HL-60/S4 (cell line): ENCODE measurements around the gene RTP2.

ENCODE experiments used
- in situ Hi-C: fragments of 300-500 bp; cut with MboI; formaldehyde crosslinking; loops from 2 replicates; pipeline ENCODE4 v1.14.3; 2022; ENCODE audit warnings: low sequenced_read_pairs

Gene RTP2, protein sequence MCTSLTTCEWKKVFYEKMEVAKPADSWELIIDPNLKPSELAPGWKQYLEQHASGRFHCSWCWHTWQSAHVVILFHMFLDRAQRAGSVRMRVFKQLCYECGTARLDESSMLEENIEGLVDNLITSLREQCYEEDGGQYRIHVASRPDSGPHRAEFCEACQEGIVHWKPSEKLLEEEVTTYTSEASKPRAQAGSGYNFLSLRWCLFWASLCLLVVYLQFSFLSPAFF

DNA sequence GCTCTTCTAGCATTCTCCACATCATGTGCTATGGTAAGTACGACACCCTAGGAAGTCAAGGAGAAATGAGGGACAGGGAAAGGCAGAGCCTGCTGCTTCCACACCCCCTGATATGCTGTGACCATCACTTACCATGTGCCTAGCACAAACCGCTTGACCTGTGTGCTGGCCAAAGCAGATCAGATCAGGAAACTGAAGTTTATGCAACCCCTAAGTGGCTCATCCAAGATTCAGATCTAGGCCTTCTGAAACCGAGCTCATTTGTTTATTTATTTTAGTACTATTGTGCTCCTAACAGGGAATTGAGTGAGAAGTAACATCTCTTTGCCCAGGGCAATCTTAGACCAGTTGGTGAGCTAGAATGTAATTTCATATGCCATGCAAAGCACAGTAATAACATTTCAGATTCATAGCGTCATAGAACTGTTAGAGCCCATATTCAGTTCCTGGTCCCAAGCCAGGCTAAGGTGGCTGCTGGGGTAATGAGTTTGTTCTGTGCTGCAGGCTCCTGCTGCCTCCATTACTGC lies at the start of gene RTP2:
Gene RTP2 (minus strand): TSS at position 51 of the 527 bp plus-strand sequence. CDS start 429 bp downstream, outside the sequence.
- in situ Hi-C loops = no loop called here

DNA sequence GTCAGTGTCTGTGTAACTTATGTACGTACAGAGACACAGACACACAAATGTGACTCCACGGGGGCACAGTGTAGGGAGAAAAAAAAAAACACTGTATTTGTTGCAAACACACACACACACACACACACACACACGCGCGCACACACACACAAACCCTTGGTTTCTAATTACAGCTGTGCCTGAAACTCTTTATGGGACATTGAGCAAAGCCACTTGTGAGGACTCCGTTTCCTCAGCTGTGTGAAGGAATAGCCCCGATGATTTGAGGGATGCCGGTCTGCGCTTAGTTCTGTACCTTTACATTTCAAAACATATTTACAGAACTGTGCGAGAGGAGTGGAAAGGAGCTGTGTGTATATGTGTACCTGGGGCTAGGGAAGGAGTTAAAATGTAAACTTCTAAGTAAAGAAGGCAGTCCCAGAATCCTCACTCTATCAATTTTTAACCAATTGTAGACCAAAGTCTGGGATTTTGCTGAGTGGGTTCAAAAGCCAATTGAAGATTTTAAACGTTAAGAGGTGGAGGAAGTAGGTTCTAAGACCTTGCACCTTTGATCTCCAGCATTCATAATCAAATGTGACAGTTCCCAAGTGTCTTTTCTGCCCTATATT lies 48.3 kb upstream of the RTP2 start:
- in situ Hi-C loops = no loop called here

DNA sequence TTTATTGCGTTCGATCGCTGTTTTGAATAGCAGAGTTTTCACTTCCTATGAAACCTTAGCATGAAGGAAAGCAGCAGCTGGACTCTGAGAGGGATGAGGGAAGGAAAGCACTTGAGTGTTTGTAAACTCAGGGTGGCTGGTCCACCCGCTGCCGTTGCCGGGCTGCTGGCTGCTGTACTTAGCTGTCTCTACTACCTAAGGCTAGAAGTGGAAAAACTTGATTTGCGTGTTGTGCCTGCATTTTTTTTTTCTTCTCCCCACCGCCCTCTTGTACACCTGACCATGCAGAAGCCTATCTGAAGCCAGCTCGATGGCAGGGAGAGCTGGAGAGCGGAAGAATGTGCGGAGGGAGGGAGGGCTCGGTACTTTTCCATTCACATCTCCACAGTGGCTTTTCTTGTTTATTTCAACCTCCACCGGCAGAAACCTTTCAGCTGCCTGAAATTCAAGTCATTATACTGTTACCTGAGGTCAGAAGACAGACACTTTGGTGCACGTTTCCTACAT lies 47.7 kb upstream of the RTP2 start:
- in situ Hi-C loops = no loop called here

DNA sequence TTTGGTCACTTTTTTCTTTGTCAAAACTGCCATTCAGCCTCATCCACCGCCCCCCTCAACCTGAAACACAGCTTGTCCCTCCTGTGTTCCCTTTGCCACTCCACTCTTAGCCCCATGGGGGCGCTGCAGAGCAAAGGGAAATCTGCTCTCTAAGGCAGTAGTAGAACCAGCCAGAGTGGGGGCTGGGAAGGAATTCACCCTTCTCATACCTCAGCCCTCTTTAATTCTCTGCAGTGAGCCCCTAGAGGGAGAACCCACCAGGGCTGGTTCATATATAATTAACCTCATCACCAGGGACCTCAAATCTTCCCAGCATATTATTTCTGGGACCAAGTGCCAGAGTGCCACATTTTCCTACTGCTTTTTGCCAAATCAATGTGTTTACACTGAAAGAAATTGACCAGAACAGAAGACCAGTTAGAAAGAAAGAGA lies 45.7 kb upstream of the RTP2 start:
- in situ Hi-C loops = loop anchor here (25.0 kb wide), 1 partner anchor 989 kb away; no protein-coding TSS in a partner anchor

DNA sequence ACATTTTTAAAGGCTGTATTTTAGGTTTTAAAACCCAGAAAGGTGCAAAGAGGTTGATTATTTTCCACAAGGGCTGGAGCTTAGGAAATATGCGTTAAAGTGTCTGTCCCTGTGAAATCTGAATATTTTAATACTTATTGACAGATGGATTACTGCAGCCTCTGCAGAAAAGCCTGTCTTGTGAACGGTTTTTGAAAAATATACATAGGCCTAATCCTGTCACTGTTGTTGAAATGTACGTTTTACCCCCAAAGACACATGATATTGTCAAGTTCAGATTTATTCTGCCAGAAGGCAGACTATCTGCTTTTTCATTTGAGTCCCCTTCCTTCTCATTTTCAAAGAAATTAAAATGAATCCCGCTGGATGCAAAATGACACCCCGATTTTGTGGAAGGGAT lies 45.1 kb upstream of the RTP2 start:
- in situ Hi-C loops = loop anchor here (25.0 kb wide), 1 partner anchor 990 kb away; no protein-coding TSS in a partner anchor

DNA sequence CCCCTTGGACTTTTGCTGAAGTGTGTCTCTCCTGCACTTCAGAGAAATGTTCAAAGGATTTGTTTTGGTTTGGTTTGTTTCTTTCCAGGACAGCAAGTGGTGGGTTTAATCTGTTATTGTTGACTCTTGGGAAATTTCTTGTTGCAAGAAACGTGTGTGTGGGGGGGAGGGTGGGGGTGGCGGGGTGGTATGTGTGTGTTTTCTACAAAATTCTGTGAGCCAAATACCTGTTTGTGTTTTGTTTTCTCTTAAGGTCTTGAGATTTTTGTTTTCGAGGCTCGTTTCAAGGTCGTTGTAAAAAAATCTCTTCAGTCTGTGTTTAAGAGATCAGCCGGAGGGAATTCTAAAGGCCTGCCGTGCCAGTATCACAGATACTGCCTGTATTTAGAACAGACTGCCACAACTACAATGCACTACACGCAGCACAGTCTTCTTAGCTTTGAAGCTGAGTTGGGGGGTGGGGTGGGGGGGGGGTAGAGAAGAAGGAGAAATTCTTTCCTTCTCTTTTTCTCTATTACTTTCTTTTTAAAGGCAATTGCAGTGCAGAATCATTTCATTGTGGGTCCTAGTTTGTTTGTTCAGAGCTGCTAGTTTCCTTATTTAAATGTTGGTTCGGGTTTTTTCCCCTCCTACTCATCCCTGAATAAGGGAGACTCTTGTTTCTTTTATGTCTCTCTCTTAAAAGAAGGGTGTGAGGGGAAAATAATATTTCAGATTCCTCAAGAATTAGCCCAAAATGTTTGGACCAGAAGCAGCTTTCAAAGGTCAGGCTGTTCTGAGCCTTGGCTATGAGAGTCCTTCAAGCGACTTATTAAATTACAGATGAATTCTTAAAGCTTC lies 44.3 kb upstream of the RTP2 start:
- in situ Hi-C loops = loop anchor here (25.0 kb wide), 1 partner anchor 991 kb away; no protein-coding TSS in a partner anchor

DNA sequence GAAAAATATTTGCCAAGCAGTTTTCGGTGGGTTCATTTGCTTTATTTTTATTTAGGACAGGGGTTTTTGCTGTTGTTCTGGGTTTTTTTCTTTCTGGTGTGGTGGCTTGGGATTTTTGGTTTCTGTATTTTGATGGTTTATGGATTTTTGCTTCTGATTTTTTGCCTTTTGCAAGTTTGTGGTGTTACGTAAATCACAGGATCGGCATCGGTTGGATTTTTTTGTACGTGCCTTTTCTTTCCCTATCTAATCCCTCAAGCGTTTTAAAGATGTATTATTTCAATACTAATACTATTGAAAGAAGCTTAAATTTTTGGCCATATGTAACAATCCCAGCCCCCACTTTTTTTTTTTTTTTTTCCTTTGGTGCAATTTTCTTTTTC lies 43.7 kb upstream of the RTP2 start:
- in situ Hi-C loops = loop anchor here (25.0 kb wide), 1 partner anchor 991 kb away; no protein-coding TSS in a partner anchor

DNA sequence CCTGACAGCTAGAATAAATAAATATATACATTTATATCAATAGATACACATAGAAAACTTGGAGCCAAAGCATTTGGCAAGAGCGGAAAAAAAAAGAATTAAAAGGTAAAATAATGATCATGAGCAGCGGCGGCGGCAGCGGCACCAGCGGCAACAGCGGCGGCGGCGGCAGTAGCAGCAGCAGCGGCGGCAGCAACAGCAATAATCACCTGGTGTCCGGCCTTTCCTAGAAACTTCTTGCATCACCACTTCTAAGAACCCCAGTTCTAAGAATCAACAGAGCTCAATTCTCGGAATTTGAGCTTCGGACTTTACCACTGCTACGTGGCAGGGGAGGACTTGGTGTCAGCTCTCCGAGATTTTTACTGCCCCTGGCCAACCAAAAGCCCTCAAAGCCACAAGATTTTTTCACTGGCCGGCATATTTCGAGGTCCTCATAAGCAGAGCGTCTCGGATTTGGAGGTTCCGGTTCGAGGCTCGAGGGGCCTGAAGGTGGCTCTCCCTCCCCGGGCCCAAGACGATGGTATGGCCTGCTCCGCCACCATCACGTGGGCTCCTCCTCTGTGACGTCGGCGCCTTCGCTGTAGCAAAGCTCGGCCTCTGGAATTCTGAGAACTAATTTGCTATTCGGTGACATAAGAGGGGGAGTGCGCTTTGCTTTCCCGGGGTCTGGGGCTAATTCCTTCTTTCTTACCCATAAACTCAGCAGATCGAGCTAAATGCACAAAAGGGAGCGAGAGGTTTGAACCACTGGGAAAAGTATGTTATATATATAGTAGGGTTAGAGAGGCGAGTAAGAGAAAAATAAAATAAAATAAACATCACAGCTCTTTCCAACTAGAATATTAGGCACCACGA lies 43.1 kb upstream of the RTP2 start, which contains the start of gene BCL6:
Gene BCL6 (minus strand): TSS at position 268 of the 858 bp plus-strand sequence. CDS start 11,775 bp downstream, outside the sequence.
- in situ Hi-C loops = loop anchor here (25.0 kb wide), 1 partner anchor 992 kb away; no protein-coding TSS in a partner anchor

DNA sequence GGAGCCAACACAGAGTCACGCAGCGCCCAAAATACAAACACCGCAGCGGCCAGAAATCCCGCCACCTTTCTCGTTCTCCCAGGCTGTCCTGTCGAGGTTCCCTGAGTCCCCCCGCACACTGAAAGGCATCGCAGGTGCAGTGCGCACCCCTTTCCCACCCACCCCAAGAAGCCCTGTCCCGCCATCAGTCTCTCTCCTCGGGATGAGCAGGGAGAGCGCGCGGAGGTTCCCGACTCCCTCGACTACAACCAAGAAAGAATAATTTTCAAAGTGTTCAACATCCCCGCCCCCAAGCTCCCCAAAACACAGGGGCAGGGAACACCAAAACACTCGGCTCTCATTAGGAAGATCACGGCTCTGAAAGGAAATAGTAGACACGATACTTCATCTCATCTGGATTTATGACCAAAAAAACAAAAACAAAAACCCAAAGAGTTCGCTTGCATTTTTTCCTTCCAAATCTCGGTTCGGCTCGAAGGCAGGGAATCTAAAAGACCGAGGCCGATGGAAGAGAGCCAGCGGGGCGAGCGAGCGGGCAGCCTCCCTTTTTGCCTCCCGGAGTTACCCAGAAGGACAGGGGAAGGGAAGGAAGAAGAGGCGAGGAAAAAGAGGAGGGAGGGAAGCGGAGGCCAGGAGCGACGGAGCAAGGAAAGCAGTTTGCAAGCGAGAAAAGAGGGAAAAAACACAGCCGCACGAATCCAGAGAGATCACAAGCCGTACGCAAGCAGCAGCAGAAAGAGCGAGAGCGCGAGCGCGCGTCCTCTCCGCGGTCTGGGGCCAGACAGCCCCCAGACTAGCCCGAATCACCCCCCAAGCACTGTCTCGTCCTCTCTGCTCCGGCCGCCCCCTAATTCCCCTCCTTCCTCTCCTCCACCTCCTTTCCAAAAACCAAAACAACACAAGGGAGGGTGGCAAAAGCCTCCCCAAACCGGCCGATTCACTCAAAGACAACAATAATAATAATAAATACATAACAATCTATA lies 42.1 kb upstream of the RTP2 start:
- in situ Hi-C loops = loop anchor here (5.0 to 25.0 kb wide), 2 partner anchors 993 to 1213 kb away; no protein-coding TSS in a partner anchor

DNA sequence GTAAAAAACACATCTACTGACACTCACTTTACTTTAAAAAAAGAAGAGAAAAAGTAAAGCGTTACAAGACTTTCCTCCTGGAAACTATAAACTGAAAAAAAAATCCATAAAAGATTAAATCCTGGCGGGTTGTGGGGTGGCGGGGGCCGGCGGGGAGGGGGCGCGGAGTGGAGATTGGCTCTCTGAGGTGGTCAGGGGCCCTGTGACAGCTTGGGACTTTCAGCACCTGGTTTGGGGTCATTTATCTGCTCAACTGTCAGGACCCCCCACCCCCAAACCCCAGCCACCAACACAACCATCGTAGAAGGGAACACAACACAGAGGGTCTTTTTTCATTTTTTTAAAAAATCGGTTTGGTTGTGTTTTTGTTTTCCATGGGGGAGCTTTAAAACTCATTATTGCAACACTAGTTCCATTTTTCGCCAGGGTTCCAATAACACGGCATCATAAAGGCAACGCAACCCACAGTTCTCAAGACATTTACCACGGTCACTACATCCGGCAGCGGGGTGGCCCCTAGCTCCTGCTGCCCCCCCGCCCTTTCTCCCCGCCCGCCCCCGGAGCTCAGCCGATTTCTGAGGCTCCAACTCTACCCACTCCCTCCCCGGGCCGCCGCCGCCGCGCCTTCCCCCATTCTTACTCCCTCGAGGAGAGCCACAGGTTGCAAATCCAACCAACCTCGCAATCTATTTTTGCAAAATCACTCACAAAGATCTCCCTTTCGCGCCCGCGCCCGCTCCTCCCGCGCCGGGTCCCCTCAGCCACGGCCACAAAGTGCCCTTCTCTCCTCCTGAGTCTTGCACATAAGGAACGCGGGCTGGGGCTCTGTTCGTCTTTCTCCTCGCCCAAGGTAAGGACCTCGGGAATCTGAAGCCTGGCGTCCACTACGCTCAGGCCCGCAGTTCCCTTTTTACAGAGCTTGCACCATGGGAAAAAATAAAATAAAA lies 41.1 kb upstream of the RTP2 start:
- in situ Hi-C loops = loop anchor here (5.0 to 25.0 kb wide), 2 partner anchors 994 to 1214 kb away; no protein-coding TSS in a partner anchor

DNA sequence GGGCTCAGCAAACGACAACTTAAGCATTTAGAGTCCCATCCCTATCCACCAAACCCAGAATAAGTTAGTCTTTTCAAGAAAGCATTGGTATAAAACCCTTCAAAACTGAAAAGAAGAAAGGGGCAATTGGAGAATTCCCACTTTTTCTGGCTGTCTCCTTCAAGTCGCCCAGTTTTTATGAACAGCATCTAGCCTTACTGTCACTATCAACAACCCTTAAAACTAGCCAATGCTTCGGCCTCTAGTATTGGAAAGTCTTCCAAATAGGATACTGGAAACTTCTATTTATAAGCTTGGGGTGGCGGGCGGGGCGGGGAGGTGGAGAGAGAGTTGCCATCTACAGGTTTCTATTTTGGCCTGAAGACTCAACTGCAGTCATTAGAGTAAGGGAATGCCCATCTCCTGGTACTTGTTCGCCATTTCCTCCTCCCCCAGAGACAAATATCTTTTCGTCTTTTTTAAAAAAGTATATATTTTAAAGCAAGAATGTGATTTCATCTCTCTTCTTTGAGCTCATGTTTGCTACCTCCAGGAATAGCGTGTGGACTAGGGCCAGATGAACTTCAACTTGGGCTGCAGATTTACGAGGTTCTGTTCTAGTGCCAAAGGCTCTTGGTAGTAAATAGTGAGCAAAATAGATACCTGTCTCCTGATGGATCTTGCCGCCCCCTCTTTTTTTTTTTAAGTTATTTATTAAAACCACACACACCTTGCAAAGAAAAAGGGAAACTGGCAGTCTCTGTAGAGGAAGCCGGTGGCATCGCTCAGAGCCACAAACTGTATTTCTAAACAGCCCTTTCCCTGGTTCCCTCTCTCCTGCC lies 40.2 kb upstream of the RTP2 start:
- in situ Hi-C loops = loop anchor here (5.0 to 25.0 kb wide), 2 partner anchors 995 to 1215 kb away; no protein-coding TSS in a partner anchor

DNA sequence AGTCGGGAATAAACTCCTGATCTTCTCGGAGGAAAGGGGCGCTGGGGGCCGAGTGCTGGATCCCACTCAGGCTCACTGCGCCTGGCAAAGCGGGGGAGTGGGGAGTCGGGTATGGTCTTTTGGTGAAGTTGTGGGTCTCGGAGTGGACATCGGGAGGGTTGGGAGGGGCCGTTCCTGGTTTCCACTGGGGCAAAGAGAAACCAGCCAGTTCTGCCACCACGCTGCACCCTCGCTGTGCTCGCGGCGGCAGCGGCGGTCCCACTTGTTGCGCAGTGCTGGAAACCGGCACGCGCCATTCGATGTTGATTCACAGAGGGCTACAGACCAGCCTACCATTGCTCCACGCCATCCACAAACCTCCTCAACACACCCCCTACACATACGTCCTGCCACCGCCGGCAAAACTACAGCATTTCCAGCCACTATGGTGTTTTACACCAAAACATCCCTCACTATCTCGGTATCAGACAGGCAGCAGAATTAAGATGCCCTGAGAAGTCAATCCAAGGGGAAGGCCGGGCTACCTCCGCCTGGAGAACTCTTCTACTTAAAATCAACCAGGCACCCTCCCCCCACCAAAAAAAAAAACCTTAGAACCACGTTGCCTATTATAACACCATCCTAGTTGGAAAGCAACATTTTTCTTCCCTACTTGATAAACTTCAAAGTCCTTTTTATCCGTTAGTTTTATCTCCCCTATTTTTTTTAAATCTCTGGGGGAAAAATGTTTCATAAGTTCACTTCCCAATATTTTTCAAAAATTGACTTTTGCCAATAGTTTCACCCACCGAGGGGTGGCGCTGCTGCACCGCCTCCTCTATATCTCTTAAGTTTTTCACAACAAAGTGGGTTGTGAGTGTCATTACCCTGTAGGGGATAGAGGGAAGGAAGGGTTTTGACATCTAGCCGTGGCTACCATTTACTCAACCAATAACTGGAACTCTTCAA lies 39.3 kb upstream of the RTP2 start:
- in situ Hi-C loops = loop anchor here (5.0 to 25.0 kb wide), 2 partner anchors 996 to 1216 kb away; no protein-coding TSS in a partner anchor

DNA sequence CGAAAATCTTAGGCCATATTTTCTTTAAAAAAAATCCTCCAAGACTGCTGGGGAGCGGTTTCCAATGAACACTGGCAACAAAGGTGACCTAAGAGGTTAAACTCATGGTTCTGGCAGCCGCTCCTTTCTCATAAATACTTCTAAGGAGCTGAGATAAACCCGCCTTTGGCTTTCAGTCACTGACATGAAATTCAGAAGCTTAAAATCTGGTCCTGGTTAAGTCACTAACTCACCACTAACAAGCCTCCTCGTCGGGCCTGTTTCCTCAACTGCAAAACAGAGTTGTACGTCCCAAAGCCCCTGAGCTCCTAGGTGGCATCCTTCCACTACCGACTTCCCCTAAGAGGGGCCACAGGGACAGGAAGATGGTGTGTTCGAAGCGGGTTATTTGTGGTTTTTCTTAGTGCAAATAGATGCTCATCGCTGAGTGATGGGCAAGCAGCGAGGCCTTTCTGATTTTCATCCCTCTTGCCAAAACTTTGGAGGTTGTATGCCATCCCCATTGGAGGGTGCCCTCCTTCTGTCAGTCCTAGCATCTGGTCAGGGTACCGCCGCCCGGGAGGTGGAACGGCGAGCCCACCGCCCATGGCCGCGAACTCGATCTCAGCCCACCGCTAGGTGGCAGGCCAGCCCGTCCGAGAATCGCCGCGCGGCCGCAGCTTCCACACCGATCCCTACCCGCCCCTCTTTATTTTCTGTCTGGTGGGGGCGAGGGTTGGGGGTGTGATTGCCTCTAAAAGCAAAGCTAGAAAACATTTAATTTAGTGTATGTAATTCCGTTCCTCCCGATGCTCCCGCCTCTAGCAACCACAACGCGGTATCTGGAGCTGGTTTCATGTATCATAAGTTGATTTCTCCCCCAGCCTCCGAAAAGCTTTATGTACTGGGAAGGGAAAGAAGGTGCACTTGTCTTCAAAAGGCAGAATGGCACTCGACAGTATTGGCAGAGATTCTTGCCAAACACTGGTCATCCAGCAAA lies 38.4 kb upstream of the RTP2 start:
- in situ Hi-C loops = loop anchor here (5.0 to 25.0 kb wide), 2 partner anchors 997 to 1217 kb away; no protein-coding TSS in a partner anchor
